Stomach smooth muscle (tissue), 2 donors: ENCODE results near the gene PRCC.

Experiments
- H3K27ac ChIP-seq: one replicate; pipeline ENCODE4 v1.7.0; 2013; ENCODE audit warnings: mild to moderate bottlenecking, low read length, inconsistent platforms
- H3K27me3 ChIP-seq, 2 donors: one replicate each; pipeline ENCODE4 v1.7.0; 2013; ENCODE audit warnings: low read length in 2 of 2; ENCODE audit not compliant: insufficient read depth in 2 of 2, control insufficient read depth in 1 of 2
- H3K36me3 ChIP-seq, 2 donors: one replicate each; pipeline ENCODE4 v1.7.0; 2013; ENCODE audit warnings: low read length in 2 of 2; ENCODE audit not compliant: control insufficient read depth in 2 of 2, insufficient read depth in 2 of 2
- H3K4me1 ChIP-seq: one replicate; pipeline ENCODE4 v1.7.0; 2013; ENCODE audit warnings: low read length; ENCODE audit not compliant: control insufficient read depth, insufficient read depth
- H3K4me3 ChIP-seq, 2 donors: one replicate each; pipeline ENCODE4 v1.7.0; 2013; ENCODE audit warnings: low read length in 2 of 2
- H3K9ac ChIP-seq, 2 donors: one replicate each; pipeline ENCODE4 v1.7.0; 2013; ENCODE audit warnings: low read length in 2 of 2, mild to moderate bottlenecking in 1 of 2
- H3K9me3 ChIP-seq, 2 donors: one replicate each; pipeline ENCODE4 v1.7.0; 2013; ENCODE audit warnings: low read length in 2 of 2; ENCODE audit not compliant: control insufficient read depth in 2 of 2
- donor health status: healthy.
- donor health status: Pancreatic carcinoma.

PRCC gene

DNA sequence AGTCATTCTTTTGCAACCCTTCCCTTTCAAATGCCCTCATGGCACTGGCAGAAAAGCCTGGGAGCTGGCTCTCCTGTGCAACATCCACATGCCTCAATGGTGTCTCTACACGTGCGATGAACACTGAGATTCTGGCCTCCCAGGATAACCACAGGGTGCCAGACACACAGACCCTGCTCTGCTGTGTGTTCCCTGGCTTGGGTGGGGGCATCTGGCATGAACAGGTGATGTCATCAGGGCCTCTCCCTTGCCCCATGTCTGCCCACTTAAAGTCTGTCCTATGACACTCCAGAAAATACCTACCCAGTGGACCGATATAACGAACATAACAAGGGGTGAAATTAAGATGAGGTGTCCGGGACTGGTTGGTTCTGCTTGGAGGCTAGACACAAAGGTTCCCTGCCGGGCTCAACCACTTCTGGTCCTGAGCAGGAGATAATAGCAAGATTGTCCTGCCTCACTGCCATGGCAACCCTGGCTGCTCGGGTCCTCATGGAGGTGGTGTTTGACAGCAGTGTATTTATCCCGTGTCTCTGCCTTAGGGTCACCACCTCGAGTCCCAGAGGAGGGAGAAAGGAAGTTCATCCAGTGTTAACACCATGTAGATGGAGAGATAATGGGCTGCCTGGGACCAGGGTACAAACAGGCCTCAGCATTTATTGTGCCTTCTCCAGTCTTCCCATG, 72.2 kb downstream of the PRCC start:
- no peak overlapping the region for H3K27ac ChIP-seq
- no peaks in the 10 kb centered on the region for H3K9me3 ChIP-seq
- H3K36me3 ChIP-seq: no peaks in the 10 kb centered on the region
- H3K4me3 ChIP-seq: no peak overlapping the region
- H3K9ac ChIP-seq: no peak overlapping the region
- H3K4me1 ChIP-seq: no peaks in the 10 kb centered on the region
- H3K27me3 ChIP-seq: peaks cover 40 to 46% of the 10 kb centered on the region in 2 donors

DNA sequence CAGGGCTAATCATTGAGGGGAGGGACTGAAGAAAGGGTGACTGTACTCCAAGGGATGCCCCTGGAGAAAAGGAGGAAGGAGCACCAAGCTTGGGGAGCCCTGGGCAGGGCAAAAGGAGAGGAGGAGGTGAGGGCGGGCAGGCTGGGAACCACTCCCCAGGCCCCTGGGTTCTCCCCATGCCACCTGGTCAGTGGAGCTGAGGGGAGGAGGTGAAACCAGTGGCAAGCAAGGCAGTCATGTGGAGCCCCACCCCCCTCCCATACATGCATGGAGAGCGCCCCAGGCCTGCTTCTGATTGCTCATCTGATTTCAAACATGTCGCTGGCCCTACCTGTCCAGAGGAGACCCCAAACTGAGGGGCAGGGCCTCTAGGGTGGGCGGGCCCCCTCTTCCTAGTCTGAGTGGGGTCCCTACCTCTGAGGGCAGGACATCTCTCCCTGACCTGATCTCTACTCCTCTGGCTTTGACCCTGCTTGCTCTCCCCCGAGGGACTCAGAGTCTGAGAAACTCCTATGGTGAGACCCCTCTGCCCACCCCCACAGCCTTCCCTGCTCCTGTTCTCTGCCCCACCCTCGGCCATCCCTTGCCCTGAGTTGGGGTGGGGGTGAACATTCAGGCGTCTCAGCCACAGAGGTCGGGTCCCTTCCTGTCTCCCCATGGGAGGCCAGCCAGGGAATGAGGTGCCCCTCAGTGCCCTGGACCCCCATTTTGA, 73.0 kb downstream of the PRCC start:
- Histone ChIP-seq H3K27me3 (peaks cover 45 to 53% of the 10 kb centered on the region in 2 donors), H3K9me3 (no peaks in the 10 kb centered on the region), H3K36me3 (no peaks in the 10 kb centered on the region), H3K4me1 (no peaks in the 10 kb centered on the region), H3K27ac (no peak overlapping the region), H3K4me3 (no peak overlapping the region), H3K9ac (no peak overlapping the region)

DNA sequence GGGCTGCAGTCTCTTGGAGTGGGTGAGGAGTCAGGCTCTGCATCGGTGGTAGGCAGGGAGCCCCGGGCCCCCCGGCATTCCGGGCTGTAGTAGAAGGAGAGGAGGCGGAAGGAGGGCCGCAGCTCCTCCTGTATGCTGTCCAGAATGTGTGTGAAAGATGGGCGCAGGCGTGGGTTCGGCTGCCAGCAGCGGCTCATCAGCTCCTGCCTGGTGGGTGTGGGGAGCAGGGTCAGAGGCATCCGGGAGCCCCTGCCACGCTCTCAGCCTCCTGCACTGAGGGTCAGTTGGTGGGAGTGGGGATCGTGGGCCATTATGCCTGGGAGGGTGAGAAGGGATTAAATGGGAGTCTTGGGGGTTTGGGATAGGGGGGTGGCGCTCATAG, 73.6 kb downstream of the PRCC start:
- Histone ChIP-seq H3K4me3 (no peak overlapping the region), H3K4me1 (no peaks in the 10 kb centered on the region), H3K36me3 (no peaks in the 10 kb centered on the region), H3K9me3 (no peaks in the 10 kb centered on the region), H3K9ac (no peak overlapping the region), H3K27me3 (peaks cover 45 to 53% of the 10 kb centered on the region in 2 donors), H3K27ac (no peak overlapping the region)

DNA sequence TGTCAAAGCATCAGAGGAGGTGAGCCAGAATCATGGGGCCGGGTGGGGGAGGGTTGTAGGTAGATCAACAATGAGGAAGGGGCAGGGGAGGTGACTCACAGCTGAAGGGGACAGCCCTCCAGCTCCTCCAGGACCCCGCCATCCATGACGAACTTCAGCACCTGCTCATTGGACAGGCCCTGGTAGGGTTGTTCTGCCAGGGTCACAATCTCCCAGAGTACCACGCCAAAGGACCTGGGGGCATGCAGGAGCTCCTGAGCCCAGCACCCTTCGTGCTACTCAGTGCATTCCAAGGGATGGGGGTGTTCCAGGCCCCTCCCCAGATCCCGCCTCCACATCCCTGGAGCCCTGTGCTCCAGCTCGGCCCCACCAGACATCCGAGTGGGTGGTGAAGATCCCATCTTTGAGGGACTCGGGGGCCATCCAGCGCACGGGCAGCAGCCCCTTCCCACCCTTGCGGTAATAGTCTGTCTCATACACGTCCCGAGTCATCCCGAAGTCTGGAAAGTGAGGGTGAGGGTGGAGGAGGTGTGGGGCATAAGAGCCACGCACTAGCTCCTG, 74.0 kb downstream of the PRCC start:
- H3K9ac ChIP-seq: no peak overlapping the region
- H3K4me3 ChIP-seq: no peak overlapping the region
- H3K27me3 ChIP-seq: peaks cover 46 to 55% of the 10 kb centered on the region in 2 donors
- no peaks in the 10 kb centered on the region for H3K36me3 ChIP-seq
- H3K9me3 ChIP-seq: no peaks in the 10 kb centered on the region
- no peak overlapping the region for H3K27ac ChIP-seq
- H3K4me1 ChIP-seq: no peaks in the 10 kb centered on the region

GRCh38 chr1:156842618-156843300, 75.4 kb downstream of the PRCC start:
- peaks cover 49 to 53% of the 10 kb centered on the region in 2 donors for H3K27me3 ChIP-seq
- H3K4me1 ChIP-seq: no peaks in the 10 kb centered on the region
- no peaks in the 10 kb centered on the region for H3K36me3 ChIP-seq

DNA sequence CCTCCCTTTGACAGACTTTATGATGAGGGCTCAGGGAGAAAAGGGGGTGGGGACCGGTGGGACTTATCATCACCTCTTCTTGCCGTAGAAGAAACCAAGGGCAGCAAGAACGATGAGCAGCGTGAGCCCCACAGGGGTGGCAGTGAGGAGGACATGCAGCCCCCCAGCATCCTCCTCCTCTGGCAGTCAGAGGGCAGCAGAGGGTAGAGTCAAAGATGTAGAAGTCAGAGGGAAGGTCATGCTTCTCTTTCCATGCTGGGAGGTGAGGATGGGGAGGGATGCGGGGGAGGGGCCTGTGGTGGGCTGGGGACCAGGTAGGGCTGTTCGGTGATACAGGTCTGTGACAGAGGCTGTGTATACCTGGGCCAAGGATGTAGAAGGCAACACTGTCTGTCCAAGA, 76.8 kb downstream of the PRCC start:
- H3K36me3 ChIP-seq: no peaks in the 10 kb centered on the region
- no peak overlapping the region for H3K9ac ChIP-seq
- H3K27ac ChIP-seq: no peak overlapping the region
- peaks cover 3% of the 10 kb centered on the region for H3K4me1 ChIP-seq
- no peak overlapping the region for H3K4me3 ChIP-seq
- H3K27me3 ChIP-seq: peaks cover 46 to 60% of the 10 kb centered on the region in 2 donors
- H3K9me3 ChIP-seq: no peaks in the 10 kb centered on the region

More at GRCh38 chr1:156842618-156843300, 75.4 kb downstream of the PRCC start:
- no peak overlapping the region for H3K27ac ChIP-seq
- no peak overlapping the region for H3K9ac ChIP-seq
- no peak overlapping the region for H3K4me3 ChIP-seq
- no peaks in the 10 kb centered on the region for H3K9me3 ChIP-seq

DNA sequence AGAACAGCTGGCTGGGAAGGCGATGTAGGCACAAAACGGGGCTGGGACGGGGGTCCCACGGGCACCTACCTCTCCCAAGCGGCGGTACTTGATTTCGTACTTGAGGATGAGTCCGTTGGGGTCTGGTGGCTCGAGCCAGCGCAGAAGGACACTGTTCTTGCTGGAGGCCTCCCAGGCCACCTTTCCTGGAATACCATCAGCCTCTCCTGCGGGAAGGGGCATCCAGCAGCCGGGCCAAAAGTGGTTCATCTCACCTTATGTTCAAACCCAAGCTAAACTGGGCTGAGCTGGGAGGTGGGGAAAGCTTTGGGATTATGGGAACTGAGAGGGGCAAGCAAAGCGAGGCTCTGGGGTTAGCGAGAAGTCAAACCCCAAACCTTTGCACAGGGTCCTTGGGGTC, 77.3 kb downstream of the PRCC start:
- Histone ChIP-seq H3K9ac (no peak overlapping the region), H3K4me1 (peaks cover 3% of the 10 kb centered on the region), H3K27me3 (peaks cover 43 to 57% of the 10 kb centered on the region in 2 donors), H3K9me3 (no peaks in the 10 kb centered on the region), H3K36me3 (no peaks in the 10 kb centered on the region), H3K4me3 (no peak overlapping the region), H3K27ac (no peak overlapping the region)

DNA sequence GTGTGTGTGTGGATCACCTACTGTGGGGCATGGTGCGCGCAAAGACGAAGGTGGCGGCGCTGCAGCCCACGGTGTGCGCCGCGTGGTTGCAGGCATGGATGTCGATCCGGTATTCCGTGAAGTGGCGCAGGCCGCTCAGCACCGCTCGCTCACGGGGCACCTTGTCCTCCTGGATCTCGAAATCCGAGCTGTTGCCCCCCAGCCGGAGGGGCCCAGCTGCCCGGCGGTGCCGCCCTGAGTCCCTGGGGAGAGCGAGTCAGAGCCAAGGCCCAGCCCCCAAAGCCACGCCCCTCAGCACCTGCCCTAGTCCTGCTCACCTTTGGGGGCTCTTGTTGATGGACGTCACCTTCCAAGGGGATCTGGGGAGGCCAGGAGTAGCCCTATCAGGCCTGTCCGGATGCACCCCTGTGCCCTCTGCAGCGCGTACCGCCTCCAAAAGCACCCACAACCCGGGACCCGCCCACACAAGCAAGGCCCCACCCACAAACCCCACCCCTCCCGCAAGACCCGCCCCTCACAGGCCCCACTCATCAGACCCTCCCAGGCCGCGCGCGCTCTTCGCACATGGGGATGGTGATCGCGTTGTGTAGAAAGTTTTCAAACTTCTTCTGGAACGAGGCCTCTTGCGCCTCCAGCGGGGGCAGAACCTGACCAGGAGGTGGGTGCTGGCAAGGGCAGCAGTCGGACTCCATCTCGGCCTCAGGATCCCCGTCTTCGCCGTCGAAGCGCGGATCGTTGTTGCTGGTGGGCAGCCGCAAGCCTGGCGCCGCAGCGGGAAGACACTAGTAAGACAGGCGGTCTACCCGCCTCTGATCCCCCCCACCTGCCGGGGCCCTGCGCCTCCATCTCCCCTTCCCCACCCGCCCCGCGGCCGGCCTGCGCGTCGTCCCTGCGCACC, 78.0 kb downstream of the PRCC start:
- Histone ChIP-seq H3K36me3 (no peaks in the 10 kb centered on the region), H3K9ac (no peak overlapping the region), H3K27ac (no peak overlapping the region), H3K4me3 (no peak overlapping the region), H3K9me3 (no peaks in the 10 kb centered on the region), H3K27me3 (peaks cover 43 to 55% of the 10 kb centered on the region in 2 donors), H3K4me1 (peaks cover 3% of the 10 kb centered on the region)

DNA sequence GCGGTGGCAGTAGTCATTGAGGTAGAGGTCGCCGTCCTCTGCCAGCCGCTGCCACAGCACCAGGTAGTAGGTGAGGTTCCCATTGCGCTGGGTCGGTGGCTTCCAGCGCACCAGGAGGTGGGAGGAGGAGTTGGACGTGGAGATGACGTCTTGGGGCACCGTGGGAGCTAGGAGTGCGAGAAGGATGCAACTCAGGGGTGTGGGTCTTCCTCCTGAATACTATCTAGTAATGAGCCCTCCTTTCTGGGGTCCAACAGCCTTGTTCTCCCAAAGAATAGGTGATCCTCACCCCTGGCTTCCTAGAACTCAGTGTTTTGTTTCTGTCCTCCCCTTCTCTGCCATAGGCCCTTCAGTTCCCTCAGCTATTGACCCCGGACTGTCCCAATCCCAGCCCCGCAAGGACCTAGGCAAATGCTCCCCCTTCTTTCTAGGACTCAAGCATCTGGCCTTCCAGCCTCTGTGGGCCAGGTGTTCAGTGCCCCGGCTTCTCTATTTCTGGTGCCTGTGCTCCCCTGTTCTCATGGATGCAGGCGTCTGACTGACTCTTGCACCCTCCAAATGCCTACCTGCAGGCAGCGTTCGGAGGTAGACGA, 78.7 kb downstream of the PRCC start:
- Histone ChIP-seq H3K4me1 (peaks cover 3% of the 10 kb centered on the region), H3K9me3 (no peaks in the 10 kb centered on the region), H3K9ac (no peak overlapping the region), H3K27me3 (peaks cover 43 to 55% of the 10 kb centered on the region in 2 donors), H3K36me3 (no peaks in the 10 kb centered on the region), H3K27ac (no peak overlapping the region), H3K4me3 (no peak overlapping the region)

DNA sequence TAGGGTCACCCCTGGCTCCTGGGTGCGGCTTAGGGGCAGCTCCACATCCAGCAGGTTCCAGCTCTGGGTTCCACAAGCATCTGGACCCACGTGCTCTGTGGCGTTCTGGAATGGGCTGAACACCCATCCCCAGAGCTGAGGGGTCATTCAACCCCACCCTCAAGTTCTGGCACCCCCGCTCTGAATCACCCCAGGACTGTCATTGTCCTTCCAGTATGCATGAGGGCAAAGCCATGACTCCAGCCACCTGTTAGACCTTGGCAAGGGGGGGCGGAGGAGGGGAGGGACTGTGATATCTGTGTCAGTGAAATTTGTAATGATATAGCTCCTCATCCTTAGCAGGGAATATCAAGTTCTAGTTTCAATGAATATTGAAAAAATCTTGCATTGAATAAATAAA, 79.3 kb downstream of the PRCC start:
- Histone ChIP-seq H3K4me3 (no peak overlapping the region), H3K27me3 (peaks cover 42 to 52% of the 10 kb centered on the region in 2 donors), H3K9me3 (no peaks in the 10 kb centered on the region), H3K36me3 (no peaks in the 10 kb centered on the region), H3K4me1 (peaks cover 3% of the 10 kb centered on the region), H3K27ac (no peak overlapping the region), H3K9ac (no peak overlapping the region)
